NCI-H526 treated with DMSO at 0.1 percent for 48 hours (cell line): ENCODE results near the gene DLEC1.
"Not testable (repeated sequence)": the region's sequence is repeated elsewhere in the genome, so short reads cannot be mapped to it uniquely, and the experiment has no call there.

Experiments used
- DNase-seq: peaks from one replicate; lab custom pipeline; 2025; lab: John Stamatoyannopoulos, UW

The DLEC1 gene

GRCh38 chr3:38038447-38038911, 529 bp upstream of the DLEC1 start:
- no peak for DNase-seq

- DNase-seq, result no peak
Measured at GRCh38 chr3:38039899-38040261, 872 bp downstream of the DLEC1 start.

GRCh38 chr3:38040401-38040800, 1.4 kb downstream of the DLEC1 start:
- no peak for DNase-seq

- DNase-seq, result no peak
Measured at GRCh38 chr3:38043486-38043885, 4.5 kb downstream of the DLEC1 start.

GRCh38 chr3:38046027-38046426, 7.0 kb downstream of the DLEC1 start:
- no peak for DNase-seq

- DNase-seq, result no peak
Measured at GRCh38 chr3:38046821-38047220, 7.8 kb downstream of the DLEC1 start.

GRCh38 chr3:38047896-38048295, 8.9 kb downstream of the DLEC1 start:
- no peak for DNase-seq

- DNase-seq, result no peak
Measured at GRCh38 chr3:38049358-38050126, 10.5 kb downstream of the DLEC1 start.

GRCh38 chr3:38051131-38051530, 12.1 kb downstream of the DLEC1 start:
- DNase-seq, result no peak

GRCh38 chr3:38053286-38053685, 14.3 kb downstream of the DLEC1 start:
- DNase-seq, result not testable (repeated sequence)

GRCh38 chr3:38053813-38054498, 14.9 kb downstream of the DLEC1 start:
- DNase-seq, result not testable (repeated sequence)

GRCh38 chr3:38054499-38055001, 15.5 kb downstream of the DLEC1 start:
- DNase-seq, result no peak

GRCh38 chr3:38059148-38059547, 20.1 kb downstream of the DLEC1 start:
- no peak for DNase-seq

GRCh38 chr3:38059591-38059990, 20.6 kb downstream of the DLEC1 start:
- no peak for DNase-seq

GRCh38 chr3:38062809-38063208, 23.8 kb downstream of the DLEC1 start:
- no peak for DNase-seq

- not testable (repeated sequence) for DNase-seq
Measured at GRCh38 chr3:38064453-38064852, 25.4 kb downstream of the DLEC1 start.

GRCh38 chr3:38067508-38068233, 28.7 kb downstream of the DLEC1 start:
- no peak for DNase-seq

GRCh38 chr3:38070013-38070412, 31.0 kb downstream of the DLEC1 start:
- DNase-seq, result no peak

GRCh38 chr3:38077073-38077472, 38.1 kb downstream of the DLEC1 start:
- not testable (repeated sequence) for DNase-seq

- not testable (repeated sequence) for DNase-seq
Measured at GRCh38 chr3:38082296-38082695, 43.3 kb downstream of the DLEC1 start.

GRCh38 chr3:38083254-38083653, 44.2 kb downstream of the DLEC1 start:
- DNase-seq, result not testable (repeated sequence)

- no peak for DNase-seq
Measured at GRCh38 chr3:38083871-38084333, 44.9 kb downstream of the DLEC1 start.
